ENCODE measurements around the gene PSMD8.
"Not testable (repeated sequence)": the region's sequence is repeated elsewhere in the genome, so short reads cannot be mapped to it uniquely, and the experiment has no call there.

PSMD8 gene

GRCh38 chr19:38387550-38388348 is 13.4 kb downstream of the PSMD8 start, which contains the start of gene GGN:
GGN (minus strand) TSS chr19:38388034; CDS start chr19:38387261, 773 bp downstream.
- peak; percentile 86 to 89 for DNase-seq

- DNase-seq = no peak
Observed at GRCh38 chr19:38388349-38389100, 14.2 kb downstream of the PSMD8 start, which contains the start of gene SPRED3. SPRED3 (plus strand) TSS chr19:38388697; CDS start chr19:38390303, 1,606 bp downstream.

- DNase-seq = peak; percentile 29 to 39
Observed at GRCh38 chr19:38389101-38389925, 14.9 kb downstream of the PSMD8 start.

DNA sequence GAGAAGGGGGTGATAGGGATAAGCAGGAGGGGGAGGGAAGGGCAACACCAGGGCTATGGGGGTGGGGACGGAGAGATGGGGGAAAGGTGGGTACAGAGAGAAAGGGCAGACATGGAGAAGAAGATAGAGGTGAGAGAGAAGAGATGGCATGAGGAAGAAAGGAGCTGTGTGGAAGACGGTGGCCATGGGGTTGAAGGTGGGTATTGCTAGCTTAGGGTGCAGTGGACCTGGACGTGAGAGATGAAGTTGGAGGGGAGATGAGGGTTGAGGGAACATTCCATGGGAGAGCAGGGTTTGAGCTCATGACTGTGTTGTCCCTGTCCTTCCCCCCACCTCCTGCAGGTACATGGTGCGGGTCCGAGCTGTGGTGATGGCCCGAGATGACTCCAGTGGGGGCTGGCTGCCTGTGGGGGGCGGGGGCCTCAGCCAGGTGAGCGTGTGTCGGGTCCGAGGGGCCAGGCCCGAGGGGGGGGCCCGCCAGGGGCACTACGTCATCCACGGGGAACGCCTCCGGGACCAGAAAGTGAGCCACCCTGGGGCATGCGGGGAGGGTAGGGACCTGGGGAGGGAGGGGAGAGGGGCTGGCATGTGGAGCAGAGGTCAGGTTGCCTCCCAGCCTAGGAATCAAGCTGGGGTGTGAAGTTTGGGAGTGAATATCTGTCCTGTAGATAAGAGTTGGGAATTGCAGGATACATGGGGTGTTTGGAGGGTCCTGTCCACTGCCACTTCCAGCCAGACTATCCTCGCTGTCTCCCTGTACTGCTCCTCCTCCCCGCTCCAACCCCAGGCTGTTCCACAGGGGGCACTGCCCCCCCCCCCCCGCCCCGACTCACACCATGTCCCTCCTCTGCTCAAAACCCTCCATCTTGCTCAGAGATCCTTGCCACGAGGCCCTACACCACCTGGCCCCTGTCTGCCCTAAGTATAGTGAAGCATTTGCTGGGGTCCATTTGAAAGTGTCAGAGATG is 15.9 kb downstream of the PSMD8 start:
- DNase-seq = no peak

DNA sequence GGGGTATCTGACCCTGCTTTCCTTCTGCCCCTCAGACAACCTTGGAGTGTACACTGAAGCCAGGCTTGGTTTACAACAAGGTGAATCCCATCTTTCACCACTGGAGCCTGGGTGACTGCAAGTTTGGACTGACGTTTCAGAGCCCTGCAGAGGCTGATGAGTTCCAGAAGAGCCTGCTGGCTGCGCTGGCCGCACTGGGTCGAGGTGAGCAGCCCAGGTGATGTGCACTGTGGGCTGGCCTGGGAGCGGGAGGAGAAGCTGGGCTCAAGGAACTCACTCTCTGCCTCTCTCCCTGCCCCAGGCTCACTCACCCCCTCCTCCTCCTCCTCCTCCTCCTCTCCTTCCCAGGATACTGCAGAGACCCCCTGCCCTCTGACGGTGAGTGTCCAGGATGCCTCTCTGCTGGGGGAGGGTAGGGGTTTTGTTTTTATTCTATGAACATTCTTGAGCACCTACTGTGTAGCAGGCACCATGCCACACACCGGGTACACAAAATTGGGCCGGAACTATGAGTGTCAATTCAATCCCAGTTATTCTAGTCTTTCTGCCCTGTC is 17.6 kb downstream of the PSMD8 start:
- DNase-seq = no peak

DNA sequence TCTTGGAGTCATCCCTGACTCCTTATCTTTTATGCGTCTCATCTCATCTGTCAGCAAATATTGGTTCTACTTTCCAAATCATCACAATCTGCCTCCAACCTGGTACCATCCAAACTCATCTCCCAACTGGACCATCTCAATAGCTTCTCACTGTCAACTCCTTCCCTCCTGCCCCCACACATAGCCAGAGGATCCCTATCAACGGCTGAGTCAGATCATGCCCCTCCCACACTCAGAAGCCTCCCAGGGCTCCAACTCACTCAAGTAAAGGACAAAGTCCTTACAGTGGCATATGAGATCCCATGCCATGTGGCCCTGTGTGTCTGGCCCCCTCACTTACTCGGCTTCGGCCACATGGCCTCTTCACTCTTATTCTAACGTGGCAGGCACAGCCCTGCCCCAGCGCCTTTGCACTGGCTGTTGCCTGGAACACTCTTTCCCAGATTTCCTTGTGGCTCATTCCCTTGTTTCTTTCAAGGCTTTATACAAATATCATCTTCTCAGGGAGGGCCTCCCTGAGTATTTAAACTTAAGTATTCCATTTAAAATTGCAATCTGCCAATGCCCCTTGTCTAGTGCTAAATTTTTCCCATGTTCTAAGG is 18.4 kb downstream of the PSMD8 start:
- DNase-seq = peak in 1 of 2 experiments; percentile 41

- peak; percentile 83 to 88 for DNase-seq
Observed at GRCh38 chr19:38394488-38394887, 20.1 kb downstream of the PSMD8 start.

DNA sequence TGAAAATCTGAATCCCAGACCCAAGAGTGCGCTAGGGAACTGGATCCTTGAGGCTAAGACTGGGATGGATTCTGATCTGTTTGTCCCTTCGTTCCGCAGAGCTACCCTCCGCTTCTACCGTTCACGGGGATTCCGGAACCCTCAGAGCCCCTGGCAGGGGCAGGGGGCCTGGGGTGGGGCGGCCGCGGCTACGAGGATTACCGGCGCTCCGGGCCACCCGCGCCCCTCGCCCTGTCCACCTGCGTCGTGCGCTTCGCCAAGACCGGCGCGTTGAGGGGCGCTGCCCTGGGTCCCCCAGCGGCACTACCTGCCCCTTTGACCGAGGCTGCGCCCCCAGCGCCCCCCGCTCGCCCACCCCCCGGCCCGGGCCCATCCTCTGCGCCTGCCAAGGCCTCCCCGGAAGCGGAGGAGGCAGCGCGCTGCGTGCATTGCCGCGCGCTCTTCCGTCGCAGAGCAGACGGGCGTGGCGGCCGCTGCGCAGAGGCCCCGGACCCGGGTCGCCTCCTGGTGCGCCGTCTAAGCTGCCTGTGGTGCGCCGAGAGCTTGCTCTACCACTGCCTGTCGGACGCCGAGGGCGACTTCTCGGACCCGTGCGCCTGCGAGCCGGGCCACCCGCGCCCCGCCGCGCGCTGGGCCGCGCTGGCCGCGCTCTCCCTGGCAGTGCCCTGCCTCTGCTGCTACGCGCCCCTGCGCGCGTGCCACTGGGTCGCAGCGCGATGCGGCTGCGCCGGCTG is 21.2 kb downstream of the PSMD8 start:
- DNase-seq = peak; percentile 58 to 62

- no peak for DNase-seq
Observed at GRCh38 chr19:38399081-38399480, 24.7 kb downstream of the PSMD8 start.

- DNase-seq = no peak
Observed at GRCh38 chr19:38399537-38399936, 25.2 kb downstream of the PSMD8 start.

GRCh38 chr19:38400361-38400760 is 26.0 kb downstream of the PSMD8 start:
- DNase-seq = no peak

DNA sequence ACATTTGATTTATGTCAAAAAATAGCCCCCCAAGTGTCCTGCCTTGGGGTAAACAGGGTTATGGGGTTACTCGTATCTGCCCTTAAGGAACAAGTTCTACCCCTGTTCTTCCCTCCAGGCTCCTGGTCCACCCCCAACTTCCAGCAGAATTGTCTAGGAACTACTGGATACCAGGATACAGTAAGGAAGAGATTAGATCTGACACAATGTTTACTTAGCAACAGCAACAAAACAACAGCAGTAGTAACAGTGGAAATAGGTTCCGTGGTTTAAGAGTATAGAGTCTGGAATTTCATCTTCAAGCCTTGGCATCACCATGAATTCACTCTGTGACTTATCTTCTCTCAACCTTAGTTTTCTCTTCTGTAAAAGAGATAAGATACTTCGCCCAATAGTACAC is 26.8 kb downstream of the PSMD8 start:
- DNase-seq = no peak

DNA sequence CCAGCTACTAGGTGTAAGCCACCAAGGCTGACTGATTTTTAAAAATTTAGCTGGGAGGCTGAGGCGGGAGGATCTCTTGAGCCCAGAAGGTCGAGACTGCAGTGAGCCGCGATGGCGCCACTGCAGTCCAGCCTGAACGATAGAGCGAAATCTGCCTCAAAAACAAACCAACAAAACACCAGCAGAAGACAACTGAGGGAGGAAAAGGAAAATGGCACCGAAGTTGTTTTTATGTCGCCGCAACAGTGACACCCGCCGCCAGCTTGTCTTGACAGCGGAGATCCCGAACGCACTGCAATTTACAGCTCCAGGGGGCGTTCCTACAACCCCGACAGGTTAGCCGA is 28.2 kb downstream of the PSMD8 start:
- no peak for DNase-seq

DNA sequence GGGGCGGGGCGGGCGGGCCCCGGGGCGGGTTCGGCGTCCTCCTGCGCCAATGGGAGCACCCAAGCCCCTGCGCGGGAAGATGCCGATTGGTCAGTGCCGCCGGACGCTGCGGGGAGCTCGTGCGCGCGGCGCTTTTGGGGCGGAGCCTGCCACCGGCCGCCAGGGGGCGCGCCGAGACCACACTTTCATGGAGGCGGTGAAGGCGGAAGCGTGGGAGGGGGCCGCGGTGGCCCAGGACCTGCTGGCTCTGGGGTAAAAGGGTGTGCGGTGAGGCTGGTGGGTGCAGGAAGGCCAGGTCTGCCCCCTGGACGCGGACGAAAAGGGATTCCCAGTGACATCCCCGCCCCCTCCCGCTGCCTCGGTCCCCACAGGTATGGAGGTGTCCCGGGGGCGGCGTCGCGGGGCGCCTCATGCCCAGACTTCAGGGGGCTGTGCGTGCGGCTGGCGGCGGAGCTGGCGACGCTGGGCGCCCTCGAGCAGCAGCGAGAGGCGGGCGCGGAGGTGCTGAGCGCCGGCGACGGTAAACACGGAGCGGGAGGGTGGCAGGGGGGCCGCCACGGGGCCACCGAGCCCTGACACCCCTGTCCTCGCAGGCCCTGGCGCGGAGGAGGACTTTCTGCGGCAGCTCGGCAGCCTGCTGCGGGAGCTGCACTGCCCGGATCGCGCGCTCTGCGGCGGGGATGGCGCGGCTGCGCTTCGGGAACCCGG is 28.8 kb downstream of the PSMD8 start, which contains the start of gene FAM98C:
FAM98C (plus strand) TSS at position 127 of the 708 bp plus-strand sequence; CDS start at position 188, 61 bp downstream.
- DNase-seq = peak; percentile 97

DNA sequence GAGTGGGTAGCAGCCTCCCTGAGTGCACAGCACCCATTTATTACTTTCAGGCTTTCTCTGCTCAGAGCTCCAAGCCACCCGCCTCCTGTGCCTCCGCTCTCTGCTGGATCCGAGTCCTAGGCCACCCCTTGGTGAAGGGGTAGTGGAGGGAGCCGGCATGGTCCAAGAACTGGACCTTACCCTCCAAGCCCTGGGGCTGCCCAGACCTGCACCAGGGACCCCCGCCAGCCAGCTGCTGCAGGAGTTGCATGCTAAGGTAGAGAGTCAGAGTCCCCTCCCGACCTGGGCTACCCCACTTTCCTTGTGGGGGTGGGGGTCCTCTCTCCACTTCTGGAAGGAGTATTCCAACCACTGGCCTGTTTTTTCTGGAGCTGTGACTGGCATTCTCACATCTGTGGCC is 30.5 kb downstream of the PSMD8 start:
- no peak for DNase-seq

GRCh38 chr19:38405276-38405675 is 30.9 kb downstream of the PSMD8 start:
- no peak for DNase-seq

DNA sequence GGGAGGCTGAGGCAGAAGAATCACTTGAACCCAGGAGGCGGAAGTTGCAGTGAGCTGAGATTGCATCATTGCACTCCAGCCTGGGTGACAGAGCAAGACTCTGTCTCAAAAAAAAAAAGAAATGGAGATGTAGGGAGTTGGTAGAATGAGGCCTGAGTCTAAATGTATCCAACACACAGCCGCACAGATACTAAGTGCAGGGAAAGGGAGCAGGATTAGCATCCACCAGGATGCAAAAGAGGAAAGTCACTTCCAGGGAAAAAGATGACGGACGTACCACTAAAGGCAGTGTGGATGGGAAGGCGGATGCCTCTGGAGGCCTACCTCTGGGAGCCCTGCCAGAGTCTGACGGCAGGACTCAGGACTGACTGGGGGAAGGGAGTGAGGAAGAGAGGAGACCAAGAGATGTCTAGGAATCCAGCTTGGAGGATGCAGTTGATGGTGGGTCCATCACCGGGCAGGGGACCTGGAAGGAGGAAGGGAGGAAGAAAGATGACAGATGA is 35.3 kb downstream of the PSMD8 start:
- DNase-seq = no peak

GRCh38 chr19:38410407-38410806 is 36.0 kb downstream of the PSMD8 start:
- DNase-seq = not testable (repeated sequence)

DNA sequence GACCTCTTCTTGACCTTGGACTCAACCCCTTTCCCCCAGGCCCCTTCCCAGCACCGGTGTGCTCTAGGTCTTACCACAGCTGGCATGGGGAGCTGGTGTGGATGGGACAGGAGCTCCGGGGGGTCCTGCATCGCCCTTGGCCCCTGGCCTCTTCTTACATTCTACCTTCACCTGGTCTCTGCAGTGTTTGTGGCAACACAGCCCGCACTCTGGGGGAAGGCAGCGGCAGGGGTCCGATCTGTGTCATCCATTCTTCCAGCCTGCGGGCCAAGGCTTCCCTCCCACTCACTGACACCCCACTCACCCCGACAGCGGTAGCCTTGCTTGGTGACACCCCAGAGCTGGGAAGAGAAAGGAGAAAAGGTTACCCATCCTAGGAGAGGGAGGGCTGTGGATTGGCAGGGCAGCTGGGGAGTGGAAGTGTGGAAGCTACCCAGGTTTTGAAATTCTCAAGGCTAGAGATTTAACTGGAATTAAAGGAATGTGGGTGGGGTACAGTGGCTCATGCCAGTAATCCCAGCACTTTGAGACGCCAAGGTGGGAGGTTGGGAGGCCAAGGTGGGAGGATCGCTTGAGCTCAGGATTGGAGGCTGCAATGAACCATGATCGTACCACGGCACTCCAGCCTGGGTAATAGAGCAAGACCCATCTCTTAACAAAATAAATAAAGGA is 36.8 kb downstream of the PSMD8 start:
- no peak for DNase-seq

All from activated CD4-positive, alpha-beta T cell treated with anti-CD3 and anti-CD28 coated beads, Interleukin-2, amount 50 U/mL, for 48 hours (primary cell).